ENCODE data around the gene RREB1.

The RREB1 gene

GRCh38 chr6:7075341-7076000 lies 32.3 kb upstream of the RREB1 start:
- Histone ChIP-seq H3K9ac (ENCODE audit: low read length) (no peak overlapping the region), H3K27ac (ENCODE audit: low read depth, low read length) (no peak overlapping the region), H3K4me2 (ENCODE audit: low read depth, low read length, poor library complexity, severe bottlenecking) (no peak overlapping the region), H3K27me3 (ENCODE audit: low read length) (no peaks in the 10 kb centered on the region), H3K79me2 (ENCODE audit: insufficient read depth, low read length) (no peaks in the 10 kb centered on the region), H2AFZ (ENCODE audit: low read depth, low read length, severe bottlenecking) (no peak overlapping the region), H4K20me1 (ENCODE audit: low read depth, low read length) (no peaks in the 10 kb centered on the region), H3K4me3 (ENCODE audit: insufficient read depth, low read length, poor library complexity, severe bottlenecking) (no peak overlapping the region), H3K36me3 (ENCODE audit: low read length) (no peaks in the 10 kb centered on the region), H3K9me3 (ENCODE audit: insufficient read depth, low read length) (no peaks in the 10 kb centered on the region), H3K9me2 (replicated peaks; ENCODE audit: insufficient read depth, low read length) (no peaks in the 10 kb centered on the region), H3F3A (ENCODE audit: insufficient read depth) (no peaks in the 10 kb centered on the region)
- no peak for TF ChIP-seq CTCF (IDR thresholded peaks at IDR 0.05; ENCODE audit: insufficient read depth, low read length, poor library complexity, severe bottlenecking)
- no peak for TF ChIP-seq EZH2phosphoT487 (conservative IDR thresholded peaks at IDR 0.05; ENCODE audit: low read length)

GRCh38 chr6:7077856-7078255 lies 29.9 kb upstream of the RREB1 start:
- H2AFZ ChIP-seq (ENCODE audit: low read depth, low read length, severe bottlenecking), result no peak overlapping the region
- no peak overlapping the region for H3K4me3 ChIP-seq (ENCODE audit: insufficient read depth, low read length, poor library complexity, severe bottlenecking)
- no peaks in the 10 kb centered on the region for H3K9me3 ChIP-seq (ENCODE audit: insufficient read depth, low read length)
- H3K36me3 ChIP-seq (ENCODE audit: low read length), result no peaks in the 10 kb centered on the region
- H3F3A ChIP-seq (ENCODE audit: insufficient read depth), result no peaks in the 10 kb centered on the region
- no peaks in the 10 kb centered on the region for H3K27me3 ChIP-seq (ENCODE audit: low read length)
- H3K27ac ChIP-seq (ENCODE audit: low read depth, low read length), result no peak overlapping the region
- H3K4me2 ChIP-seq (ENCODE audit: low read depth, low read length, poor library complexity, severe bottlenecking), result no peak overlapping the region
- H3K9me2 ChIP-seq (replicated peaks; ENCODE audit: insufficient read depth, low read length), result no peaks in the 10 kb centered on the region
- no peaks in the 10 kb centered on the region for H4K20me1 ChIP-seq (ENCODE audit: low read depth, low read length)
- H3K79me2 ChIP-seq (ENCODE audit: insufficient read depth, low read length), result no peaks in the 10 kb centered on the region
- no peak for TF ChIP-seq EZH2phosphoT487 (conservative IDR thresholded peaks at IDR 0.05; ENCODE audit: low read length)
- TF ChIP-seq CTCF (IDR thresholded peaks at IDR 0.05; ENCODE audit: insufficient read depth, low read length, poor library complexity, severe bottlenecking), result no peak
- H3K9ac ChIP-seq (ENCODE audit: low read length), result no peak overlapping the region

- Histone ChIP-seq H3F3A (ENCODE audit: insufficient read depth) (no peaks in the 10 kb centered on the region), H3K27ac (ENCODE audit: low read depth, low read length) (no peak overlapping the region), H3K27me3 (ENCODE audit: low read length) (no peaks in the 10 kb centered on the region), H3K79me2 (ENCODE audit: insufficient read depth, low read length) (no peaks in the 10 kb centered on the region), H3K4me3 (ENCODE audit: insufficient read depth, low read length, poor library complexity, severe bottlenecking) (no peak overlapping the region), H3K4me2 (ENCODE audit: low read depth, low read length, poor library complexity, severe bottlenecking) (no peak overlapping the region), H3K9me3 (ENCODE audit: insufficient read depth, low read length) (no peaks in the 10 kb centered on the region), H3K9me2 (replicated peaks; ENCODE audit: insufficient read depth, low read length) (no peaks in the 10 kb centered on the region), H3K9ac (ENCODE audit: low read length) (no peak overlapping the region), H4K20me1 (ENCODE audit: low read depth, low read length) (no peaks in the 10 kb centered on the region), H2AFZ (ENCODE audit: low read depth, low read length, severe bottlenecking) (no peak overlapping the region), H3K36me3 (ENCODE audit: low read length) (no peaks in the 10 kb centered on the region)
- no peak for TF ChIP-seq EZH2phosphoT487 (conservative IDR thresholded peaks at IDR 0.05; ENCODE audit: low read length)
- TF ChIP-seq CTCF (IDR thresholded peaks at IDR 0.05; ENCODE audit: insufficient read depth, low read length, poor library complexity, severe bottlenecking), result no peak
These were observed 28.9 kb upstream of the RREB1 start for GRCh38 chr6:7078856-7079255.
